K562 (cell line): ENCODE results near the gene YBEY. TPM values are rescaled to one million over a fixed set of nuclear protein-coding genes. Genes with fewer than 3 reads are reported as not detected.

Source experiments
- MYBL2 ChIP-seq, 2 experiments: fragments of 450-650 bp in 1 of 2; sonication (generic) in 1 of 2; formaldehyde crosslinking in 1 of 2; IDR thresholded peaks; 2 replicates each; pipeline versions ENCODE4 v1.6.1 to v1.8.1; 2017 to 2022; ENCODE audit warnings: borderline replicate concordance in 1 of 2, inconsistent platforms in 1 of 2, low read depth in 1 of 2, mild to moderate bottlenecking in 1 of 2, missing genetic modification reagents in 1 of 2, moderate library complexity in 1 of 2
- SNIP1 ChIP-seq: fragments of 450-650 bp; IDR thresholded peaks from 2 replicates; pipeline ENCODE4 v1.7.1; 2017; ENCODE audit warnings: low read depth, mild to moderate bottlenecking
- SRSF1 ChIP-seq: fragments of 200-400 bp; formaldehyde crosslinking; IDR thresholded peaks from 2 replicates; pipeline ENCODE4 v1.6.1; 2017; ENCODE audit warnings: mild to moderate bottlenecking, low read depth, low read length, moderate library complexity
- TGIF2 ChIP-seq: sonication (generic); formaldehyde crosslinking; IDR thresholded peaks from 2 replicates; pipeline ENCODE4 v1.8.1; 2022; ENCODE audit warnings: mild to moderate bottlenecking, missing genetic modification reagents, moderate library complexity
- polyA plus RNA-seq, 8 experiments: library from polyadenylated mRNA; depleted of rRNA in 4 of 8; stranded (reverse) in 5 of 8; unstranded in 3 of 8; fragments of >200 nt; fragmentation: Nextera tagmentation in 2 of 8; fragmentation: Illumina TruSeq in 1 of 8; extraction: Ambion mirVana in 2 of 8; extraction: Trizol in 1 of 8; gene quantifications; 2 replicates each; pipeline versions ENCODE4 v1.2.1 to v1.2.3, GENCODE V29; 2011 to 2014; ENCODE audit warnings: inconsistent platforms in 1 of 8, missing spikeins in 1 of 8
- total RNA-seq, 7 experiments: library from RNA; depleted of rRNA in 6 of 7; stranded (reverse); fragments of >200 nt in 6 of 7; fragmentation: Illumina TruSeq in 2 of 7; extraction: Trizol in 2 of 7; gene quantifications; 2 replicates each; pipeline versions ENCODE4 v1.2.1 to v1.2.3, GENCODE V29; 2011 to 2021; ENCODE audit warnings: low replicate concordance in 1 of 7
- TF ChIP-seq, protein P1 (sequence below): fragments of 250-450 bp; sonication (Bioruptor Pico); IDR thresholded peaks from 2 replicates; pipeline ENCODE4 v1.5.0; 2021; ENCODE audit warnings: mild to moderate bottlenecking, moderate library complexity
- TF ChIP-seq, protein P2 (sequence below): fragments of 450-650 bp; IDR thresholded peaks from 2 replicates; pipeline ENCODE4 v1.6.1; 2016; ENCODE audit warnings: low read depth
- TF ChIP-seq, protein P3 (sequence below): fragments of 200-800 bp; sonication (Bioruptor generic); IDR thresholded peaks from 2 replicates; pipeline ENCODE4 v1.6.1; 2016; ENCODE audit warnings: missing genetic modification characterization, missing compliant biosample characterization
- TF ChIP-seq, protein P4 (sequence below): fragments of 250-450 bp; sonication (Bioruptor Pico); IDR thresholded peaks from 2 replicates; pipeline ENCODE4 v1.8.0; 2021; ENCODE audit warnings: mild to moderate bottlenecking, moderate library complexity

YBEY gene
- total and polyA plus RNA-seq, 9 of the 15 experiments (the other 6 are each of a cell fraction or from before 2014, with no cell fraction given) = 6.4 to 28.0 (median 12.4) TPM

DNA sequence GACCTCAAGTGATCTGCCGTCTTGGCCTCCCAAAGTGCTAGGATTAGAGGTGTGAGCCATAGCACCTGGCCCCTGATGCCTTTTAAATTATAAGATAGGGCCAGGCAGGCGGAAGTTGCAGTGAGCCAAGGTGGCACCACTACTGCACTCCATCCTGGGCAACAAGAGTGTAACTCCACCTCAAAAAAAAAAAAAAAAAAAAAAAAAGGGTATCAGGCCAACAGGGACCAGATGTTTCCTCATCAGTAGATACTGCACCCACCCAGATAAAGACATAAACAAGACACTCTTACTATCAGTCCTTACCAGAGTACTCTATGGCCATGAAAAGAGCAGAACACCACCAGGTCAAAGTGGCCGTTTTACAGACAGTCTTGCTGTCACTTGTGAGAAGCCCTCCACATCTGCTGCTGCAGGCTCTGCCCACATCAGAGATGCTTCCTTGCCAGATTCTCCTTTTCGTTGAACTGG is 34.2 kb downstream of the YBEY start (continued):
- TF ChIP-seq, protein P1, sequence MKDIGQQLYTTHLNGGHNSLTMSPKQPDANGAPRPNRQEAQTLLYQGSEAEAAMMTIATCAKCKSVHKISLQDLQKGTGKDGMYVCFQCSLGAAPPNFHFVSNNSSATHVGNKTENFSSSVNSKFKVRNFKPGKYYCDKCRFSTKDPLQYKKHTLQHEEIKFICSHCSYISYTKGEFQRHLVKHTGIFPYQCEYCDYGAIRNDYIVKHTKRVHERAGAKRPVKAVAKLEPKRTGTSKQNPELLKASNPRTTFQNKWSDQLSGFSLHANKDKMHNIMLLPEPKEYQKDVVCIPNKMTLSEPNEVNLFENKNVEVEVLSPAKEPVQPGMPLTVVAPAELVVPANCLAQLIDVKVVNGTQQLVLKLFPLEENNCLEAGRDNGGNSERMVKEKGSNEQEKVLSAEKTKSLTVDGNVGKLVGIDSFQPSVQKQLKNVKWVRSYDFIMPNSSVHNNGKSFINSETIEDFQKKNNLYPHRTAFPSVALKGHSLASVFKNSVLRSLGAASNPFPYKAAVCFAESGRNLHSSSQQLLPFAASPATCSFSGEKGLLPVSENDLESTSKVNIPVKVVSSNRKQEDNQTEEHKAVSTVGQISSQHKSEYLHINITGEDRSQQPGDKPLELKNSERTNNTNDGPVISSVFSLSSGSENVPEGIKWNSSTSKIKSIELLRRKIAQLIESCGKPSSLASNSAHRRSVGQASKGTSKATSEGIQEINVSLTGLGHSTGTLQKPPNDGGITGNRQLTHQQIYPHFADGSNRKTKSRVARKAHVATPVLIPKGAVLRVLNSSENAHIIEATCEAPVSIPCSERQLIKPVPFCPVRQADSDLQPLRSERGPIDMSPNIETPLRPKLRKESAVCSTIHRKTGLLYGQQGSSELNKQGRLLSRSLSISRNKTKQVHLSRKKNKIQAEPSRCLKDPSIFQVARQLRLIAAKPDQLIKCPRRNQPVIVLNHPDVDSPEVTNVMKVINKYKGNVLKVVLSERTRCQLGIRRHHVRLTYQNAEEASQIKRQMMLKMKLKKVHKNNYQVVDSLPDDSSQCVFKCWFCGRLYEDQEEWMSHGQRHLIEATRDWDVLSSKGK (CRISPR knock-in tag) = no peak
- TF ChIP-seq TGIF2 (CRISPR knock-in tag) = no peak
- TF ChIP-seq, protein P2, sequence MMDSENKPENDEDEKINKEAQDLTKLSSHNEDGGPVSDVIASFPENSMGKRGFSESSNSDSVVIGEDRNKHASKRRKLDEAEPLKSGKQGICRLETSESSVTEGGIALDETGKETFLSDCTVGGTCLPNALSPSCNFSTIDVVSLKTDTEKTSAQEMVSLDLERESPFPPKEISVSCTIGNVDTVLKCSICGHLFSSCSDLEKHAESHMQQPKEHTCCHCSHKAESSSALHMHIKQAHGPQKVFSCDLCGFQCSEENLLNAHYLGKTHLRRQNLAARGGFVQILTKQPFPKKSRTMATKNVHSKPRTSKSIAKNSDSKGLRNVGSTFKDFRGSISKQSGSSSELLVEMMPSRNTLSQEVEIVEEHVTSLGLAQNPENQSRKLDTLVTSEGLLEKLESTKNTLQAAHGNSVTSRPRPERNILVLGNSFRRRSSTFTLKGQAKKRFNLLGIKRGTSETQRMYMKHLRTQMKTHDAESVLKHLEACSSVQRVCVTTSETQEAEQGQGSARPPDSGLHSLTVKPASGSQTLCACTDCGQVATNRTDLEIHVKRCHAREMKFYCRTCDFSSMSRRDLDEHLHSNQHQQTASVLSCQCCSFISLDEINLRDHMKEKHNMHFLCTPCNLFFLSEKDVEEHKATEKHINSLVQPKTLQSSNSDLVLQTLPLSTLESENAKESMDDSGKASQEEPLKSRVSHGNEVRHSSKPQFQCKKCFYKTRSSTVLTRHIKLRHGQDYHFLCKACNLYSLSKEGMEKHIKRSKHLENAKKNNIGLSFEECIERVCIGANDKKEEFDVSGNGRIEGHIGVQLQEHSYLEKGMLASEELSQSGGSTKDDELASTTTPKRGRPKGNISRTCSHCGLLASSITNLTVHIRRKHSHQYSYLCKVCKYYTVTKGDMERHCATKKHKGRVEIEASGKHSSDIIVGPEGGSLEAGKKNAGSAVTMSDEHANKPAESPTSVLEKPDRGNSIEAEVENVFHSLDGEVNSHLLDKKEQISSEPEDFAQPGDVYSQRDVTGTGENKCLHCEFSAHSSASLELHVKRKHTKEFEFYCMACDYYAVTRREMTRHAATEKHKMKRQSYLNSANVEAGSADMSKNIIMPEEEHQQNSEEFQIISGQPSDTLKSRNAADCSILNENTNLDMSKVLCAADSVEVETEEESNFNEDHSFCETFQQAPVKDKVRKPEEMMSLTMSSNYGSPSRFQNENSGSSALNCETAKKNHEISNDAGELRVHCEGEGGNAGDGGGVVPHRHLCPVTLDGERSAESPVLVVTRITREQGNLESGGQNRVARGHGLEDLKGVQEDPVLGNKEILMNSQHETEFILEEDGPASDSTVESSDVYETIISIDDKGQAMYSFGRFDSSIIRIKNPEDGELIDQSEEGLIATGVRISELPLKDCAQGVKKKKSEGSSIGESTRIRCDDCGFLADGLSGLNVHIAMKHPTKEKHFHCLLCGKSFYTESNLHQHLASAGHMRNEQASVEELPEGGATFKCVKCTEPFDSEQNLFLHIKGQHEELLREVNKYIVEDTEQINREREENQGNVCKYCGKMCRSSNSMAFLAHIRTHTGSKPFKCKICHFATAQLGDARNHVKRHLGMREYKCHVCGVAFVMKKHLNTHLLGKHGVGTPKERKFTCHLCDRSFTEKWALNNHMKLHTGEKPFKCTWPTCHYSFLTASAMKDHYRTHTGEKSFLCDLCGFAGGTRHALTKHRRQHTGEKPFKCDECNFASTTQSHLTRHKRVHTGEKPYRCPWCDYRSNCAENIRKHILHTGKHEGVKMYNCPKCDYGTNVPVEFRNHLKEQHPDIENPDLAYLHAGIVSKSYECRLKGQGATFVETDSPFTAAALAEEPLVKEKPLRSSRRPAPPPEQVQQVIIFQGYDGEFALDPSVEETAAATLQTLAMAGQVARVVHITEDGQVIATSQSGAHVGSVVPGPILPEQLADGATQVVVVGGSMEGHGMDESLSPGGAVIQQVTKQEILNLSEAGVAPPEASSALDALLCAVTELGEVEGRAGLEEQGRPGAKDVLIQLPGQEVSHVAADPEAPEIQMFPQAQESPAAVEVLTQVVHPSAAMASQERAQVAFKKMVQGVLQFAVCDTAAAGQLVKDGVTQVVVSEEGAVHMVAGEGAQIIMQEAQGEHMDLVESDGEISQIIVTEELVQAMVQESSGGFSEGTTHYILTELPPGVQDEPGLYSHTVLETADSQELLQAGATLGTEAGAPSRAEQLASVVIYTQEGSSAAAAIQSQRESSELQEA = peak; percentile 55; the same call in 1 of the 2 replicates
- TF ChIP-seq, protein P3, sequence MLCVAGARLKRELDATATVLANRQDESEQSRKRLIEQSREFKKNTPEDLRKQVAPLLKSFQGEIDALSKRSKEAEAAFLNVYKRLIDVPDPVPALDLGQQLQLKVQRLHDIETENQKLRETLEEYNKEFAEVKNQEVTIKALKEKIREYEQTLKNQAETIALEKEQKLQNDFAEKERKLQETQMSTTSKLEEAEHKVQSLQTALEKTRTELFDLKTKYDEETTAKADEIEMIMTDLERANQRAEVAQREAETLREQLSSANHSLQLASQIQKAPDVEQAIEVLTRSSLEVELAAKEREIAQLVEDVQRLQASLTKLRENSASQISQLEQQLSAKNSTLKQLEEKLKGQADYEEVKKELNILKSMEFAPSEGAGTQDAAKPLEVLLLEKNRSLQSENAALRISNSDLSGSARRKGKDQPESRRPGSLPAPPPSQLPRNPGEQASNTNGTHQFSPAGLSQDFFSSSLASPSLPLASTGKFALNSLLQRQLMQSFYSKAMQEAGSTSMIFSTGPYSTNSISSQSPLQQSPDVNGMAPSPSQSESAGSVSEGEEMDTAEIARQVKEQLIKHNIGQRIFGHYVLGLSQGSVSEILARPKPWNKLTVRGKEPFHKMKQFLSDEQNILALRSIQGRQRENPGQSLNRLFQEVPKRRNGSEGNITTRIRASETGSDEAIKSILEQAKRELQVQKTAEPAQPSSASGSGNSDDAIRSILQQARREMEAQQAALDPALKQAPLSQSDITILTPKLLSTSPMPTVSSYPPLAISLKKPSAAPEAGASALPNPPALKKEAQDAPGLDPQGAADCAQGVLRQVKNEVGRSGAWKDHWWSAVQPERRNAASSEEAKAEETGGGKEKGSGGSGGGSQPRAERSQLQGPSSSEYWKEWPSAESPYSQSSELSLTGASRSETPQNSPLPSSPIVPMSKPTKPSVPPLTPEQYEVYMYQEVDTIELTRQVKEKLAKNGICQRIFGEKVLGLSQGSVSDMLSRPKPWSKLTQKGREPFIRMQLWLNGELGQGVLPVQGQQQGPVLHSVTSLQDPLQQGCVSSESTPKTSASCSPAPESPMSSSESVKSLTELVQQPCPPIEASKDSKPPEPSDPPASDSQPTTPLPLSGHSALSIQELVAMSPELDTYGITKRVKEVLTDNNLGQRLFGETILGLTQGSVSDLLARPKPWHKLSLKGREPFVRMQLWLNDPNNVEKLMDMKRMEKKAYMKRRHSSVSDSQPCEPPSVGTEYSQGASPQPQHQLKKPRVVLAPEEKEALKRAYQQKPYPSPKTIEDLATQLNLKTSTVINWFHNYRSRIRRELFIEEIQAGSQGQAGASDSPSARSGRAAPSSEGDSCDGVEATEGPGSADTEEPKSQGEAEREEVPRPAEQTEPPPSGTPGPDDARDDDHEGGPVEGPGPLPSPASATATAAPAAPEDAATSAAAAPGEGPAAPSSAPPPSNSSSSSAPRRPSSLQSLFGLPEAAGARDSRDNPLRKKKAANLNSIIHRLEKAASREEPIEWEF (CRISPR knock-in tag) = peak; percentile 62; the same call in 1 of the 2 replicates
- TF ChIP-seq MYBL2 (IDR thresholded peaks at IDR 0.05; ENCODE audit: low read depth) = no peak; the same call in 1 of the 2 replicates
- no peak for TF ChIP-seq MYBL2 (CRISPR knock-in tag; IDR thresholded peaks at IDR 0.05; ENCODE audit: borderline replicate concordance)
- TF ChIP-seq SNIP1 = no peak
- TF ChIP-seq, protein P4, sequence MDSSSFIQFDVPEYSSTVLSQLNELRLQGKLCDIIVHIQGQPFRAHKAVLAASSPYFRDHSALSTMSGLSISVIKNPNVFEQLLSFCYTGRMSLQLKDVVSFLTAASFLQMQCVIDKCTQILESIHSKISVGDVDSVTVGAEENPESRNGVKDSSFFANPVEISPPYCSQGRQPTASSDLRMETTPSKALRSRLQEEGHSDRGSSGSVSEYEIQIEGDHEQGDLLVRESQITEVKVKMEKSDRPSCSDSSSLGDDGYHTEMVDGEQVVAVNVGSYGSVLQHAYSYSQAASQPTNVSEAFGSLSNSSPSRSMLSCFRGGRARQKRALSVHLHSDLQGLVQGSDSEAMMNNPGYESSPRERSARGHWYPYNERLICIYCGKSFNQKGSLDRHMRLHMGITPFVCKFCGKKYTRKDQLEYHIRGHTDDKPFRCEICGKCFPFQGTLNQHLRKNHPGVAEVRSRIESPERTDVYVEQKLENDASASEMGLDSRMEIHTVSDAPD (CRISPR knock-in tag) = no peak
- no peak for TF ChIP-seq SRSF1
